SH-SY5Y (cell line): Measurements from ENCODE around the gene COL9A2.

Experiments used
- GATA2 ChIP-seq: IDR thresholded peaks from 2 replicates; pipeline ENCODE4 v1.6.1; 2011; ENCODE audit warnings: mild to moderate bottlenecking, low read depth, low read length
- GATA3 ChIP-seq: IDR thresholded peaks from 2 replicates; pipeline ENCODE4 v1.6.1; 2011; ENCODE audit warnings: low read depth, mild to moderate bottlenecking, low read length, moderate library complexity

- TF ChIP-seq GATA2 (no peak), GATA3 (no peak)
These were observed 45.6 kb upstream of the COL9A2 start for GRCh38 chr1:40362699-40363098.
